HepG2 (cell line): Measurements from ENCODE around the gene ISG20. TPM values are rescaled to one million over a fixed set of nuclear protein-coding genes. Genes with fewer than 3 reads are reported as not detected.

Experiments used
- ATAC-seq: fragments of 200-7000 bp; cut with Tn5 transposase; 3 replicates; pipeline ENCODE4 v1.9.1; 2020; ENCODE audit warnings: mild to moderate bottlenecking, moderate library complexity
- BruUV-seq: library from RNA; stranded (reverse); fragments of 400-500 nt; replicated peaks from 2 replicates; lab custom pipeline; 2021; lab: Mats Ljungman, UMichigan
- CTCF ChIA-PET: fragments of 300-600 bp; formaldehyde crosslinking; extraction: SDS; loops from one replicate; lab custom pipeline; 2021; ENCODE audit warnings: low total read pairs, inconsistent platforms, low intra/inter-chr PET ratio; lab: Yijun Ruan, JAX
- POLR2A ChIA-PET: fragments of 350-600 bp; sonication (Branson Sonifier 250); formaldehyde crosslinking; loops from one replicate; lab custom pipeline; 2020; ENCODE audit warnings: antibody characterized with exemption, inconsistent platforms; lab: Yijun Ruan, JAX
- DNase-seq: peaks from one replicate; pipeline ENCODE4 v3.0.0-alpha.2; 2015; ENCODE audit warnings: low spot score
- FAIRE-seq: peaks from 3 replicates; lab custom pipeline; 2011; peaks lifted over from hg19 to GRCh38; lab: Jason Lieb, UNC
- H2AFZ ChIP-seq: one replicate; pipeline ENCODE4 v1.6.1; 2011; ENCODE audit warnings: low read length, inconsistent platforms
- H3K27ac ChIP-seq: fragments of 300-600 bp; 3 replicates; pipeline ENCODE4 v1.8.0; 2011; ENCODE audit warnings: mixed run types, mild to moderate bottlenecking, mixed read lengths, low read length, inconsistent platforms; ENCODE audit not compliant: insufficient read depth; ENCODE audit errors: extremely low read length
- H3K27me3 ChIP-seq, 2 experiments: fragments of 200-600 bp in 1 of 2; 2 replicates in 1 of 2; 3 replicates in 1 of 2; pipeline versions ENCODE4 v1.6.0 to v1.8.0; 2011; ENCODE audit warnings: low read length in 2 of 2, mild to moderate bottlenecking in 2 of 2, moderate library complexity in 2 of 2, inconsistent platforms in 1 of 2; ENCODE audit not compliant: insufficient read depth in 2 of 2, control insufficient read depth in 1 of 2
- H3K36me3 ChIP-seq, 2 experiments: fragments of 200-600 bp in 1 of 2; replicated peaks in 1 of 2; 2 replicates in 1 of 2; 3 replicates in 1 of 2; pipeline versions ENCODE4 v1.5.1 to v1.8.0; 2011; ENCODE audit warnings: low read length in 2 of 2, inconsistent platforms in 1 of 2; ENCODE audit not compliant: insufficient read depth in 2 of 2, control insufficient read depth in 1 of 2
- H3K4me1 ChIP-seq: 2 replicates; pipeline ENCODE4 v1.5.1; 2012; ENCODE audit warnings: low read length, inconsistent platforms; ENCODE audit not compliant: insufficient read depth
- H3K4me2 ChIP-seq: 2 replicates; pipeline ENCODE4 v1.6.0; 2011; ENCODE audit warnings: low read depth, low read length, inconsistent platforms
- H3K4me3 ChIP-seq, 3 experiments: fragments of 200-600 bp in 1 of 3; sonication (generic), shearing (Covaris generic) in 1 of 3; replicated peaks in 1 of 3; 2 replicates each; pipeline ENCODE4 v1.5.1; 2011 to 2016; ENCODE audit warnings: low read length in 3 of 3, inconsistent platforms in 2 of 3, low read depth in 2 of 3, mild to moderate bottlenecking in 2 of 3, control low read depth in 1 of 3, mixed read lengths in 1 of 3; ENCODE audit not compliant: insufficient read depth in 1 of 3
- H3K79me2 ChIP-seq: one replicate; pipeline ENCODE4 v1.6.1; 2011; ENCODE audit warnings: low read length, inconsistent platforms; ENCODE audit not compliant: insufficient read depth
- H3K9ac ChIP-seq: 2 replicates; pipeline ENCODE4 v1.6.0; 2011; ENCODE audit warnings: mild to moderate bottlenecking, low read depth, low read length, inconsistent platforms; ENCODE audit not compliant: insufficient read depth
- H3K9me3 ChIP-seq: 2 replicates; pipeline ENCODE4 v1.5.1; 2012; ENCODE audit warnings: mild to moderate bottlenecking, low read length
- H4K20me1 ChIP-seq: 2 replicates; pipeline ENCODE4 v1.6.0; 2011; ENCODE audit warnings: inconsistent platforms, mild to moderate bottlenecking, low read length, moderate library complexity; ENCODE audit not compliant: insufficient read depth
- BCL6 ChIP-seq: IDR thresholded peaks from 2 replicates; pipeline ENCODE4 v1.6.1; 2016; ENCODE audit warnings: missing genetic modification reagents, missing compliant biosample characterization
- HDAC6 ChIP-seq: fragments of 200-600 bp; sonication (generic); IDR thresholded peaks from 2 replicates; pipeline ENCODE4 v1.7.0; 2017; ENCODE audit warnings: mild to moderate bottlenecking, antibody characterized with exemption, low read length, low read depth
- KLF6 ChIP-seq: IDR thresholded peaks from 2 replicates; pipeline ENCODE4 v1.8.0; 2016; ENCODE audit warnings: missing biosample characterization, missing genetic modification reagents
- LCORL ChIP-seq, 2 experiments: fragments of 450-650 bp in 1 of 2; sonication (generic) in 1 of 2; formaldehyde crosslinking in 1 of 2; IDR thresholded peaks; 2 replicates each; pipeline versions ENCODE4 v1.5.0 to v1.6.1; 2017 to 2020; ENCODE audit warnings: antibody characterized with exemption in 1 of 2, missing genetic modification reagents in 1 of 2
- MBNL3 ChIP-seq: fragments of 250-450 bp; sonication (Bioruptor Pico); conservative IDR thresholded peaks from 2 replicates; pipeline ENCODE4 v1.8.0; 2022; ENCODE audit warnings: mild to moderate bottlenecking, inconsistent platforms
- ONECUT2 ChIP-seq: sonication (generic); formaldehyde crosslinking; IDR thresholded peaks from 2 replicates; pipeline ENCODE4 v1.4.0; 2020; ENCODE audit warnings: missing genetic modification reagents
- PAX8 ChIP-seq: sonication (generic); formaldehyde crosslinking; IDR thresholded peaks from 2 replicates; pipeline ENCODE4 v1.8.0; 2022; ENCODE audit warnings: mild to moderate bottlenecking, missing genetic modification reagents, borderline replicate concordance
- PPARG ChIP-seq: conservative IDR thresholded peaks from 2 replicates; pipeline ENCODE4 v1.6.1; 2016; ENCODE audit warnings: missing biosample characterization, missing genetic modification reagents
- SAFB2 ChIP-seq: sonication (generic); formaldehyde crosslinking; IDR thresholded peaks from 2 replicates; pipeline ENCODE4 v1.5.1; 2020; ENCODE audit warnings: missing genetic modification reagents, low read depth, mild to moderate bottlenecking, borderline replicate concordance
- USF2 ChIP-seq, 2 experiments: sonication (generic) in 1 of 2; formaldehyde crosslinking in 1 of 2; IDR thresholded peaks; 2 replicates each; pipeline versions ENCODE4 v1.5.1 to v1.6.1; 2011 to 2020; ENCODE audit warnings: borderline replicate concordance in 1 of 2, low read depth in 1 of 2, low read length in 1 of 2, mild to moderate bottlenecking in 1 of 2, missing genetic modification reagents in 1 of 2, moderate library complexity in 1 of 2
- ZNF260 ChIP-seq: sonication (generic); formaldehyde crosslinking; IDR thresholded peaks from 2 replicates; pipeline ENCODE4 v1.4.0; 2020; ENCODE audit warnings: missing genetic modification reagents, low read depth, mild to moderate bottlenecking, borderline replicate concordance
- ZNF496 ChIP-seq: sonication (generic); formaldehyde crosslinking; IDR thresholded peaks from 2 replicates; pipeline ENCODE4 v1.8.1; 2023; ENCODE audit warnings: mild to moderate bottlenecking, moderate library complexity, missing genetic modification reagents; ENCODE audit not compliant: insufficient replicate concordance
- ZNF513 ChIP-seq: sonication (generic); formaldehyde crosslinking; conservative IDR thresholded peaks from 2 replicates; pipeline ENCODE4 v1.5.0; 2020; ENCODE audit warnings: missing genetic modification reagents
- ZNF547 ChIP-seq: sonication (generic); formaldehyde crosslinking; IDR thresholded peaks from 2 replicates; pipeline ENCODE4 v1.5.1; 2020; ENCODE audit warnings: mild to moderate bottlenecking, missing genetic modification reagents
- WGBS: methylation state at CpG from one replicate; pipeline ENCODE4 v1.1.6; 2017; ENCODE audit warnings: low lambda C conversion rate; 5-methylcytosine and 5-hydroxymethylcytosine counted together
- in situ Hi-C: cut with HindIII; loops from 2 replicates; pipeline ENCODE4 v1.10.0; 2017; ENCODE audit warnings: low pct_unique_long_range_greater_than_20kb; ENCODE audit not compliant: extremely low pct_ligation_motif_present
- intact Hi-C: fragments of 100-400 bp; cut with micrococcal nuclease; formaldehyde crosslinking; loops from one replicate; pipeline ENCODE4 v1.10.0; 2022; ENCODE audit not compliant: unreplicated experiment
- polyA plus RNA-seq, 8 experiments: library from polyadenylated mRNA; depleted of rRNA in 3 of 8; stranded (reverse) in 7 of 8; unstranded in 1 of 8; fragments of >200 nt; fragmentation: Illumina TruSeq in 4 of 8; extraction: Trizol in 4 of 8; gene quantifications; 2 replicates each; pipeline versions ENCODE4 v1.2.1 to v1.2.3, GENCODE V29; 2011 to 2016; ENCODE audit warnings: low read depth in 4 of 8, missing spikeins in 1 of 8, mixed read lengths in 1 of 8; ENCODE audit not compliant: insufficient read depth in 1 of 8
- total RNA-seq, 5 experiments: library from RNA; depleted of rRNA; stranded (reverse); fragments of >200 nt; fragmentation: Illumina TruSeq; extraction: Trizol; gene quantifications; 2 replicates each; pipeline ENCODE4 v1.2.3, GENCODE V29; 2016; ENCODE audit warnings: low read depth in 1 of 5
- TF ChIP-seq, protein P1 (sequence below): IDR thresholded peaks from 2 replicates; pipeline ENCODE4 v1.6.1; 2016; ENCODE audit warnings: missing genetic modification reagents, missing compliant biosample characterization
- TF ChIP-seq, protein P2 (sequence below): sonication (generic); formaldehyde crosslinking; IDR thresholded peaks from 2 replicates; pipeline ENCODE4 v1.8.0; 2022; ENCODE audit warnings: mild to moderate bottlenecking, missing genetic modification reagents, moderate library complexity

ISG20 gene
- total and polyA plus RNA-seq, 2 of the 13 experiments (the other 11 are each of a cell fraction or from before 2014, with no cell fraction given) = 6.3 to 31.5 TPM

- ChIA-PET POLR2A (interaction anchor here (0.9 kb wide), 1 partner anchor 10 kb away, joined by 3 read pairs; the partner anchor contains the start of gene ISG20), CTCF (no interaction called here)
- FAIRE-seq (no peak), ATAC-seq (peak; percentile 43; the same call in 2 of the 3 replicates), DNase-seq (no peak)
- Histone ChIP-seq H3K27me3 (no peaks in the 10 kb centered on the region), H3K4me1 (peaks cover 7% of the 10 kb centered on the region; the same call in 1 of the 2 replicates), H2AFZ (no peak overlapping the region), H3K4me2 (no peak overlapping the region), H3K27ac (no peak overlapping the region), H3K79me2 (no peaks in the 10 kb centered on the region), H3K4me3 (no peak overlapping the region), H3K9ac (no peak overlapping the region), H4K20me1 (no peaks in the 10 kb centered on the region), H3K9me3 (no peaks in the 10 kb centered on the region), H3K36me3 (no peaks in the 10 kb centered on the region)
- in situ Hi-C loops = no loop called here
- intact Hi-C loops = no loop called here
- 78% methylated on average over 6 of the region's 12 CpGs for WGBS
- no TSS peak for BruUV-seq
- no peak for TF ChIP-seq ZNF547 (CRISPR knock-in tag)
- no peak for TF ChIP-seq ZNF513 (CRISPR knock-in tag)
- no peak for TF ChIP-seq HDAC6
- peak; percentile 89 for TF ChIP-seq BCL6 (CRISPR knock-in tag)
- TF ChIP-seq, protein P1, sequence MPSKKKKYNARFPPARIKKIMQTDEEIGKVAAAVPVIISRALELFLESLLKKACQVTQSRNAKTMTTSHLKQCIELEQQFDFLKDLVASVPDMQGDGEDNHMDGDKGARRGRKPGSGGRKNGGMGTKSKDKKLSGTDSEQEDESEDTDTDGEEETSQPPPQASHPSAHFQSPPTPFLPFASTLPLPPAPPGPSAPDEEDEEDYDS (CRISPR knock-in tag) = no peak
- TF ChIP-seq PAX8 (CRISPR knock-in tag) = no peak
- no peak for TF ChIP-seq KLF6 (CRISPR knock-in tag)
- TF ChIP-seq ZNF496 (CRISPR knock-in tag) = no peak
- no peak for TF ChIP-seq ZNF260 (CRISPR knock-in tag)
- TF ChIP-seq PPARG = no peak
- no peak for TF ChIP-seq ONECUT2
- TF ChIP-seq SAFB2 = no peak
- TF ChIP-seq, protein P2, sequence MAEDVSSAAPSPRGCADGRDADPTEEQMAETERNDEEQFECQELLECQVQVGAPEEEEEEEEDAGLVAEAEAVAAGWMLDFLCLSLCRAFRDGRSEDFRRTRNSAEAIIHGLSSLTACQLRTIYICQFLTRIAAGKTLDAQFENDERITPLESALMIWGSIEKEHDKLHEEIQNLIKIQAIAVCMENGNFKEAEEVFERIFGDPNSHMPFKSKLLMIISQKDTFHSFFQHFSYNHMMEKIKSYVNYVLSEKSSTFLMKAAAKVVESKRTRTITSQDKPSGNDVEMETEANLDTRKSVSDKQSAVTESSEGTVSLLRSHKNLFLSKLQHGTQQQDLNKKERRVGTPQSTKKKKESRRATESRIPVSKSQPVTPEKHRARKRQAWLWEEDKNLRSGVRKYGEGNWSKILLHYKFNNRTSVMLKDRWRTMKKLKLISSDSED = no peak
- no peak for TF ChIP-seq MBNL3 (CRISPR knock-in tag)
- TF ChIP-seq USF2 (IDR thresholded peaks at IDR 0.05; ENCODE audit: low read depth, low read length) = no peak
- no peak for TF ChIP-seq USF2 (CRISPR knock-in tag; IDR thresholded peaks at IDR 0.05; ENCODE audit: borderline replicate concordance)
- peak; percentile 78 for TF ChIP-seq LCORL (IDR thresholded peaks at IDR 0.05)
- TF ChIP-seq LCORL (CRISPR knock-in tag; IDR thresholded peaks at IDR 0.05) = no peak
Observed at GRCh38 chr15:88648357-88649214, 9.8 kb downstream of the ISG20 start.
